NCI-H345 (cell line): ENCODE measurements around the gene NAT8L.

Experiments
- DNase-seq: peaks from one replicate; lab custom pipeline; 2025; lab: John Stamatoyannopoulos, UW

Gene NAT8L

DNA sequence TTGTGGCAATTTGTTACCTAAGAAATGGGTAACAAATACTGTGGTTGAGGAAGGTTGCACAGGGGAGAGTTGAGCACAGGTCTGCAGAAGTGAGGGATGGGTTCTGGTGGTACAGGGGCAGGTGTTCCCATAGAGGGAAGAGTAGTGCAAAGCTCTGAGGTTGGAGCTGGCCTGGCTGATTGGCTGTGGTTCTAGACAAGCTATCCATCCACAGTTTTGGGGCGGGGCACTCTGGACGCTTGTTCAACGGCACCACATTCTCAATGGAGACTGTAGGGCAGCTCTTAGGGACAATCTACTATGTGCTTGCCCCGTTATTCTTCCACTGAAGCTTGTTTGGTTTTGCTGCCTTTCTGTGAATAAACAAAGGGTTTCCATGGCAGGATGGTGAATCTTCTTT, 35.4 kb downstream of the NAT8L start:
- DNase-seq = no peak

DNA sequence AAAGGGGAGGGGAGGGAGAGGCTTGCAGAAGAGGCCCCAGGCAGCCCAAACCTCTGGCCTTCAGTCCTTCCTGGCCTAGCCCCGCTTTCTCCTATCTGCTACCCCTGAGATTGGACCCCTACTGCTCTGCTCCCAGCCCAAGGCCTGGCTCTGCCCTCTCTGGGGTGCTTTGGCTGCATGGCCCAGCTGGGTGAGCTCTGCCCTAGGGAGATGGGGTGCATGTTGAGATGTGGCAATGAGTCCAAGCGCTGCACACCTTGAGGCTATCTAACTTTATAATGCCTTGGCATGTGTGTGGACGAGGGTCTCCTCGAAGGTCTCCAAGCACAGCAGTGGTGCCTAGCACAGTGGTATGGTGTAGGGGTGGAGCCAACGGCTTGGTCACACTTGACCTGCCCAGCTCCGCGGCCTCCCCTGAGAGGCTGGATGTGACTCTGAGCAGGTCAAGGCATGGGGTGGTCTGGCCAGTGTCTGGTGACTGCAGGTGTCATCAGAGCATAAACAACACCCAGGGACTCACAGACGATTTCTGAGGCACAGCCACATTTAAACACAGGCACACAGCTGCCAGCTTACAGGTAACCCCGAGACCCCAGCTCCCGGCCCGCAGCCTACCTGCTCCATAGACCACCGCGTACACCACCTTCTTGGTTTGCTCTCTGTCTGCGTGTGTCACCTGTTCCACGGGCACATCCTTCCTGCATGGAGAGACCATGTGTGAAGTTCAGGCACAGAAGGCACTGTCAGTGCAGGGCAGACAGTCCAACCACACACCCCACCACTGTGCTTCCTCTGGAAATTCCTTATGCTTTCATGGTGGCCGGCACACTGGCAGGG, 36.3 kb downstream of the NAT8L start:
- DNase-seq = no peak

DNA sequence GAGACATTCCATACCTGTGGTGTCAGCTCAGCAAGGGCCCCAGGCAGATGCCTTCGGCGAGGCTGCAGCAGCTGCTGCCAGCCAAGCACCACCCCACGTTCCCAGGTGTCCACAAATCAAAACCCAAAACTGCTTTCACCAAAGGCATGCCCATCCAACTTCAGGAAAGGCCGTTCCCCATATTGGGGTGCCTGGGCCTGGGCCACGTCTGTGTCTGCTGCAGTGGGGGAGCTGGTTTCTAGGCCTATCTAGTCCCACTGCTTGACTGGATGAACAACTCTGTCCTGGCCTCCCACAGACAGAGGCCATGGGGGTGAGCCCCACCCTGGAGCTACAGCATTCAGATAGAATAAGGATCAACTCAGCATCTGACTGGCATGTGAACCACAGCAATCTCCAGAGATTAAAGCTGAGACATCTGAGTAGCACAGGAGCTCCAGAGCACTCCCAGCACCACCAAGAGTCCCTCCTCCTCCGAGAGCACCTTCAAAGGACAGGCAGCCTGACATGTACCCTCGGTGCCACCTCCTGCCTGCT, 37.0 kb downstream of the NAT8L start:
- no peak for DNase-seq

DNA sequence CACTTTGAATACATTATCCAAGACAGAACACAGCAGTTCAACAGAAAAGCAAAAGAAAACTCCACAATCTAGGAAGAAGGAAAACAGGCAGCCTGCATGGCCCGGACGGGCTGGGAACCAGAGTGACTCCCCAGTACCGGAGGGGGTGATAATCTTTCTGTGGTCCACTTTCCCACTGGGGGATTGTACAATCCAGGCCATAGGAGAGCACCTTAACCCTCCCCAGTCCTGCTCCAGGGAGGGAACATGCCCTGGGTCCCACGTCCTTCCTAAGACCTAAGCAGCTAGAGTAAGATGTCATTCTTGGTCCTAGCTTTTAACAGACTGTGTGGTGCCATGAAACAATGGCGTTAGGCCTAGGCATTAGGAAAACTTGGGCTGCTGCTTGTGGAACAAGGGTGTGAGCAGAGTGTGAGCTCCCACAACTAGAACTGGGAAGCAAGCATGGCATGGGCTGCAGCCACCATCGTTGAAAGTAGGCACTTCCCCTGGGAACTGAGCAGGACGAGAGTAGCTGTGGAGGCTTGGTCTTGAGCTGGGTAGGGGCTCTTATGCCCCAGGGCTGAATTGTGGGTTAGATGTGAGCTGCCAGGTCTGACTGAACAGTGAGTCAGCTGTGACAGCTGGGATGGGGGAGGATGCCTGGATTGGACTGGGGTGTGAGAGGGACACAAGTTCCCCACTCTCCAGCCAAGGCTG, 42.4 kb downstream of the NAT8L start:
- no peak for DNase-seq

DNA sequence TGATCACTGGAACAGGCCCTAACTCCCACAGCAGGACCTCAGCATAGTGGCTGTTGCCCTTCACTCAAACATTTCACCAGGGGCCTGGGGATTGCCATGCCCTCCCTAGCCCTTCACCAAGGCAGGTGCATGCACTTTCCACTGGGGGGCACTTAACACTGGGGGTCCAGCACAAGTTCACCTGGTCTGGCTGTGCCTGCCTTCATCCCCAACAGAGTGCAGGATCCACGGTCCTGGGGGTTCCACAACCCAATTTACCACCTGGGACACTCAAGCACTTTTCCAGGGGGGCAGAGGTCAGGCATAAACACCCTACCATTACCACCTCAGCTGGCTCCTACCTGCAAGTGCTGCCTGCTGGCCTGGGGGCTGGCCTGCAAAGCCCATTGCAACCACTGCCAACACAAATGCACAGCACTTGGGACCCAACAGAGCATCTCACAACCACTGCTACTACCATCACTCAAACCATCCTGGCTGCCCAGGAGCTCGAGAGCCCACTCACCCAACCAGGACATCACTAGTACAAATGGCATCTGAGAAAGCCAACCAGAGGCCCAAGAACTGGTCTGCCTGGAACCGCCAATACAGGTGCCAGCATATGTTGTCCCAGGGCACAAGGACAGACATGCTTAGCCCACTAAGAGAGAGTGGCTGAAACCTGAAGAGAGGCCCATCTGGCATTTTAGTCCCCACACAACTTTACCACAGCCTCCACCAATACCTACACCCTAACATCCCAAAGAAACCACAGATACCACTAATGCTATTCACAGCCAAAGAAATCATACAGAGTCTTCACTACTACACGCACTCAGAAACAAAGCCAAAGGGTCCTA, 43.1 kb downstream of the NAT8L start:
- no peak for DNase-seq

DNA sequence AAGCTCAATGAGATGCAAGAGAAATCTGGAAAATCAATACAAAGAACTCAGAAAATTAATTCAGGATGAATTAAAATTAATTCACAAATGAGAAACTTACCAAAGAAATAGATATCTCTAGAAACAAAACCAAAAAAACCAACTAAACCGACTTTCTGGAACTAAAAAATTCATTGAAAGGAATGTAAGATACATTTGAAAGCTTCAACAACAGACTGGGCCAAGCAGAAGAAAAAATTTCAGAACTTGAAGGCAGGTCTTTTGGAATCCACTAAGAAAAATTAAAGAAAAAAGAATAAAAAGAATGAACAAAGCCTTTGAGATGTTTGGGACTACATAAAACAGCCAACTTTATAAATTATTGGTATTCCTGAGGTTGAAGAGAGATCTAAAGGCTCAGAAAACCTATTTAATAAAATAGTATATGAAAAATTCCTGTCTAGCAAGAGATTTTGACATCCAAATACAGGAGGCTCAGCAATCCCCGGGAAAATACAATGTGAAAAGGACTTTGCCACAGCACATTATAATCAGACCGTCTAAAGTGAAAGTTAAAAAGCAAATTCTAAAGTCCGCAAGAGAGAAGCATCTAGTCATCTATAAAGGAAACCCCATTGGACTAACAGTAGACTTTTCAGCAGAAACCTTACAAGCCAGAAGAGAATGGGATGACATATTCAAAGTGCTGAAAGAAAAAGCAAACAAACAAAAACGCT, 44.2 kb downstream of the NAT8L start:
- DNase-seq = no peak

DNA sequence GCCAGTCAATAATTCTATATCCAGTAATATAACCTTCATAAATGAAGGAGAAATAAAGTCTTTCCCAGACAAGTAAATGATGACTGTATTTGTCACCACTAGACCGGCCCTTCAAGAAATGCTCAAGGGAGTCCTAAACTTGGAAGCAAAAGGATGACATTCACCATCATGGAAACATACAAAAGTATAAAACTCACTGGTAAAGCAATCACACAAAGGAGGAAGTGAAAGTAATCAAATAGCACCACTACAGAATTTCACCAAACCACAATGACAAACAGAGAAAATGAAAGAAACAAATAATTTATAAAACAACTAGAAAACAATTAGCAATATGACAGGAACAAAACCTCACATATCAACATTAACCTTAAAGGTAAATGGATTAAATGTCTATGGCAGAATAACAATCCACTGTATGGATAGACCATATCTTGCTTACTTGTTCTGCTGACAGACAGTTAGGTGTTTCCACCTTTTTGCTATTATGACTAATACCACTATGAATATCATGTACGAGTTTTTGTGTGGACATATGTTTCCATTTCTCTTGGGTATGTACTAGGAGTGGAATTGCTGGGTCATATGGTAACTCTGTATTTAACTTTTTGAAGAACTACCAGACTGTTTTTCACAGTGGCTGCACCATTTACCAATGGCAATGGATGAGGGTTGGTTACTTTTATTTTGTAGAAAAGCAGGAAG, 44.9 kb downstream of the NAT8L start:
- no peak for DNase-seq

DNA sequence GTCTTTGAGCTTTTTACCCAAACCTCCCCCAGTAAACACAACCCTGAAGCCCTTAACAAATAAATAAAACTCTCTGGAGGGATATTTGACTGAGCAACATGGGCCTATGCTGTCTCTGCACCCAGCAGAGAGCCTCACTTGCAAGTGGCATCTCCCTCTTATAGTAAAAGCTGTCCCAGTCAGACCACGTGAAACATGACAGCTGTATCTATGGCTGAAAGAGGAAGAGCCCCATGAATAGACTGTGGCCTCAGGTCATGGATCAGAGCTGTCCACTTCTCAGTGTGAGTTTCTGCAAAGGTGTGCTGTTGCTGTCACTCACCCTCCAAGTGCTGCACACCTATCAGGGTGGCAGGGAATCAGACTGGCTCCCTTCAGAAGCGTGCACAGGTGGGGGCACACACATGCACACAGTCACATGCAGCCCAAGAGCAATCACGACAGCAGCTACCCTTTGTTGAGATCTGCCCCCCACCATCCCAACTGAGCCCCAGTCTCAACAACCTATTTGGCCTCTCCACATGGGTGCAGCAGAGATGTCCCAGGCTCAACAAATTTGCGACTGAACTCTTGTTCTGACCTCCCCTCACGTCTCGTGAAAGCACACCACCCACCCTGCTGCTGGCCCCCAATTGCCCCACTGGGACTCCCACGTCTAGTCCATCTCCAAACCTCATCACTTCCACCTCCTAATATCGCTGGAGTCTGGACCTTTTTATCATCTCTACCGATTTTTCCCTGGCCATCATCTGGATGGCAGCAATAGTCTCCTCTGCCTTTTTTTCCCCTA, 45.6 kb downstream of the NAT8L start:
- no peak for DNase-seq

DNA sequence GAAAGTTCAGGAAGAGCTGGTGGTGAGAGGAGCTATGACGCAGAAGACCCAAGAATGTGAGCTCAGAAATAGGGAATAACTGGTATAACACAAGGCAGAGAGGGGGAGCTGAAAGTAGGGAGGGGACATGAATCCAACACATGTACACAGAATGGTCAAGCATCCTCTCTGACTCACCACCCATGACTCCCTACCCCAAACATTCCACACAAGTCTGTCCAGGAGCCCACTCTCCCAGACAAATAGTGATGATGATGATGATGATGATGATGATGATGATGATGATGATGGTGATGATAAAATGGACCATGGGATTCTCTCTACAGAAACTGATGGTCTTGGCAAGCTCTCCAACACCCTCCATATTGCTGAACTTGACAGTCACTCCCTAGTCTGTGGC, 46.4 kb downstream of the NAT8L start:
- DNase-seq = no peak

DNA sequence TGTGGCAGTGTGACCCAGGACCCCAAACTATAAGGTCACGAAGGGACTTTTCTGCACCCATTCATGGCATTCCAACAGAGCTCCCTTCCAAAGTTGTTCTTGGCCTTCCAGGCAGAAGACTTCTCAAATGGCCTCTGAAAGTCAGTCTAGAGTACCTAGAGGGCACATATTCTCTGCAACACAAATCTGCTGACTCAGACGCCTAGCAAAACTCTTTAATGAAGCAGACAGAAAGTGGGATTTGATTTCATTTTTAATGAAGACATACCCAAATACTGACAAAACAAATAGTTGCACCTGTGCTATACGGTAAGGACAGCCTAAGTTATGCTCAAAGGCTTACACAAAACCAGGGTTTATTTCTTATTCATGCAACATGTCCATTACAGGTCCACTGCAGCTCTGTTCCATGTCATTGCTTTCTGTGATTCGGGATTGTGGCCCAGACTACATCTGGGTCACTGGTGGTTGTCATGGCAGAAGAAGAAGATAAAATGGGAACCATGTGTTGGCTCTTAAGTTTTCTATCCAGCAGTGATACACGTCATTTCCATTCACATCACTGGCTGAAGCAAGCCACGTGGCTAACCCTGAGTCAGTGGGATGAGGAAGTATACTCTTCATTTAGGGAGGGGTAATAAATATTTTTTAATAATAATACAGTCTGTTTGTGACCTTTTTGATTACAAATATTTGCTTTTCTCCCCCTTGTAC, 57.7 kb downstream of the NAT8L start:
- DNase-seq = no peak
